A549 (cell line): ENCODE results near the gene UNC13A. TPM values are rescaled to one million over a fixed set of nuclear protein-coding genes. Genes with fewer than 3 reads are reported as not detected.

Experiments
- ATAC-seq, 2 experiments: fragments of 200-7000 bp in 1 of 2; fragments of >200 bp in 1 of 2; cut with Nextera tagmentation in 1 of 2; cut with Tn5 transposase in 1 of 2; 3 replicates each; pipeline versions ENCODE4 v1.8.0 to v1.9.1; 2018 to 2020; ENCODE audit warnings: mild to moderate bottlenecking in 1 of 2, moderate library complexity in 1 of 2
- CTCF ChIA-PET: fragments of 300-600 bp; sonication (Branson Sonifier 250); formaldehyde crosslinking; extraction: SDS; loops from one replicate; lab custom pipeline; 2021; ENCODE audit warnings: antibody characterized with exemption, inconsistent platforms; lab: Yijun Ruan, JAX
- POLR2A ChIA-PET: fragments of 350-600 bp; formaldehyde crosslinking; extraction: SDS; loops from one replicate; lab custom pipeline; 2021; ENCODE audit warnings: antibody characterized with exemption, inconsistent platforms; lab: Yijun Ruan, JAX
- DNase-seq, 2 experiments: peaks; one replicate each; pipeline versions ENCODE4 v3.0.0 to v3.0.0-alpha.2; 2011 to 2016; ENCODE audit warnings: low read depth in 1 of 2, low spot score in 1 of 2
- FAIRE-seq: peaks from 2 replicates; lab custom pipeline; 2011; peaks lifted over from hg19 to GRCh38; lab: Jason Lieb, UNC
- H3K27ac ChIP-seq, 2 experiments: fragments of >200 bp; sonication (Bioruptor Twin); formaldehyde crosslinking; 3 replicates each; pipeline ENCODE4 v1.5.1; 2016 to 2017
- H3K4me1 ChIP-seq: fragments of >200 bp; sonication (Bioruptor Twin); formaldehyde crosslinking; 3 replicates; pipeline ENCODE4 v1.6.1; 2016
- H3K4me2 ChIP-seq: fragments of >200 bp; sonication (Bioruptor Twin); formaldehyde crosslinking; 3 replicates; pipeline ENCODE4 v1.6.1; 2016
- H3K4me3 ChIP-seq: fragments of >200 bp; sonication (Bioruptor Twin); formaldehyde crosslinking; 3 replicates; pipeline ENCODE4 v1.5.1; 2016
- H3K9me3 ChIP-seq: fragments of >200 bp; sonication (Bioruptor Twin); formaldehyde crosslinking; 3 replicates; pipeline ENCODE4 v1.6.1; 2016
- BHLHE40 ChIP-seq: IDR thresholded peaks from 2 replicates; pipeline ENCODE4 v1.6.1; 2012; ENCODE audit warnings: low read depth, low read length, inconsistent platforms
- CBX2 ChIP-seq: fragments of 200-600 bp; sonication (generic); IDR thresholded peaks from 2 replicates; pipeline ENCODE4 v1.6.1; 2016; ENCODE audit warnings: low read depth, mild to moderate bottlenecking, borderline replicate concordance
- CBX8 ChIP-seq: fragments of 200-600 bp; sonication (generic); IDR thresholded peaks from 2 replicates; pipeline ENCODE4 v1.6.1; 2016
- CEBPB ChIP-seq, 2 experiments: fragments of >200 bp in 1 of 2; sonication (Bioruptor Twin) in 1 of 2; formaldehyde crosslinking in 1 of 2; IDR thresholded peaks; 2 replicates each; pipeline ENCODE4 v1.6.1; 2012 to 2016
- E2F6 ChIP-seq: IDR thresholded peaks from 2 replicates; pipeline ENCODE4 v1.6.1; 2012; ENCODE audit warnings: low read depth, borderline replicate concordance
- EHMT2 ChIP-seq: fragments of 200-600 bp; sonication (generic); IDR thresholded peaks from 2 replicates; pipeline ENCODE4 v1.6.1; 2016; ENCODE audit warnings: antibody characterized with exemption, low read depth, mild to moderate bottlenecking, moderate library complexity
- ELK1 ChIP-seq: fragments of 150-350 bp; IDR thresholded peaks from 2 replicates; pipeline ENCODE4 v1.6.1; 2014; ENCODE audit warnings: low read depth, mild to moderate bottlenecking, low read length
- EP300 ChIP-seq, 2 experiments: fragments of >200 bp; sonication (Bioruptor Twin); formaldehyde crosslinking; IDR thresholded peaks; 2 replicates in 1 of 2; 3 replicates in 1 of 2; pipeline ENCODE4 v1.6.1; 2016 to 2017
- FOSB ChIP-seq: fragments of 250-450 bp; sonication (Bioruptor Pico); IDR thresholded peaks from 2 replicates; pipeline ENCODE4 v1.5.0; 2020; ENCODE audit warnings: mild to moderate bottlenecking, moderate library complexity
- FOXS1 ChIP-seq: fragments of 250-450 bp; sonication (Bioruptor Pico); IDR thresholded peaks from 2 replicates; pipeline ENCODE4 v1.5.0; 2020; ENCODE audit warnings: mild to moderate bottlenecking, moderate library complexity
- GATA3 ChIP-seq: IDR thresholded peaks from 2 replicates; pipeline ENCODE4 v1.6.1; 2012; ENCODE audit warnings: borderline replicate concordance
- HOXB13 ChIP-seq: fragments of 250-450 bp; sonication (Bioruptor Pico); IDR thresholded peaks from 2 replicates; pipeline ENCODE4 v1.5.0; 2020; ENCODE audit warnings: low read depth, mild to moderate bottlenecking, moderate library complexity
- HOXB5 ChIP-seq: fragments of 250-450 bp; sonication (Bioruptor Pico); IDR thresholded peaks from 2 replicates; pipeline ENCODE4 v1.5.0; 2020; ENCODE audit warnings: mild to moderate bottlenecking, moderate library complexity
- JUN ChIP-seq, 2 experiments: fragments of >200 bp; sonication (Bioruptor Twin); formaldehyde crosslinking; IDR thresholded peaks; 2 replicates in 1 of 2; 3 replicates in 1 of 2; pipeline ENCODE4 v1.6.1; 2016 to 2017
- JUNB ChIP-seq: fragments of >200 bp; sonication (Bioruptor Twin); formaldehyde crosslinking; IDR thresholded peaks from 2 replicates; pipeline ENCODE4 v1.6.1; 2016
- MYC ChIP-seq: IDR thresholded peaks from 2 replicates; pipeline ENCODE4 v1.6.1; 2012; ENCODE audit warnings: mild to moderate bottlenecking, inconsistent platforms, low read length, improper control_type of control experiment, borderline replicate concordance
- NFE2L2 ChIP-seq: fragments of 150-350 bp; conservative IDR thresholded peaks from 2 replicates; pipeline ENCODE4 v1.6.1; 2014; ENCODE audit warnings: low read length
- NPAS2 ChIP-seq: fragments of 250-450 bp; sonication (Bioruptor Pico); IDR thresholded peaks from 2 replicates; pipeline ENCODE4 v1.8.0; 2022; ENCODE audit warnings: mild to moderate bottlenecking, moderate library complexity, borderline replicate concordance
- PBX3 ChIP-seq: IDR thresholded peaks from 2 replicates; pipeline ENCODE4 v1.6.1; 2012
- POLR2A ChIP-seq: IDR thresholded peaks from 2 replicates; pipeline ENCODE4 v1.6.1; 2012; ENCODE audit warnings: mild to moderate bottlenecking, low read length
- RARB ChIP-seq: fragments of 250-450 bp; sonication (Bioruptor Pico); IDR thresholded peaks from 2 replicates; pipeline ENCODE4 v1.8.0; 2021; ENCODE audit warnings: mild to moderate bottlenecking, moderate library complexity
- REST ChIP-seq: fragments of 200-600 bp; sonication (generic); IDR thresholded peaks from 2 replicates; pipeline ENCODE4 v1.6.1; 2016; ENCODE audit warnings: antibody characterized with exemption, mild to moderate bottlenecking, moderate library complexity
- RNF2 ChIP-seq: fragments of 200-600 bp; sonication (generic); IDR thresholded peaks from 2 replicates; pipeline ENCODE4 v1.6.1; 2016; ENCODE audit warnings: low read depth, mild to moderate bottlenecking, antibody characterized with exemption, moderate library complexity, borderline replicate concordance
- SMC3 ChIP-seq: fragments of >200 bp; sonication (Bioruptor Twin); formaldehyde crosslinking; IDR thresholded peaks from 3 replicates; pipeline ENCODE4 v1.6.1; 2018; ENCODE audit warnings: inconsistent platforms
- SREBF2 ChIP-seq: fragments of 450-650 bp; IDR thresholded peaks from 2 replicates; pipeline ENCODE4 v1.6.1; 2014; ENCODE audit warnings: mild to moderate bottlenecking, moderate library complexity
- TFCP2L1 ChIP-seq: fragments of 250-450 bp; sonication (Bioruptor Pico); IDR thresholded peaks from 2 replicates; pipeline ENCODE4 v1.5.0; 2021; ENCODE audit warnings: mild to moderate bottlenecking
- TP53 ChIP-seq: fragments of 250-450 bp; sonication (Bioruptor Pico); IDR thresholded peaks from 2 replicates; pipeline ENCODE4 v1.5.0; 2021; ENCODE audit warnings: mild to moderate bottlenecking, moderate library complexity
- USF2 ChIP-seq: fragments of 450-650 bp; IDR thresholded peaks from 2 replicates; pipeline ENCODE4 v1.6.1; 2014; ENCODE audit warnings: antibody characterized with exemption
- ZC3H11A ChIP-seq: fragments of 450-650 bp; IDR thresholded peaks from 2 replicates; pipeline ENCODE4 v1.6.1; 2014; ENCODE audit warnings: antibody characterized with exemption, mild to moderate bottlenecking
- ZNF302 ChIP-seq: fragments of 250-450 bp; sonication (Bioruptor Pico); IDR thresholded peaks from 2 replicates; pipeline ENCODE4 v1.9.0; 2021; ENCODE audit warnings: inconsistent platforms, mild to moderate bottlenecking, moderate library complexity
- ZSCAN20 ChIP-seq: fragments of 250-450 bp; sonication (Bioruptor Pico); IDR thresholded peaks from 2 replicates; pipeline ENCODE4 v1.8.0; 2022; ENCODE audit warnings: mild to moderate bottlenecking, moderate library complexity
- WGBS: methylation state at CpG from one replicate; pipeline ENCODE4 v1.1.6; 2017; ENCODE audit errors: missing lambda C conversion rate; 5-methylcytosine and 5-hydroxymethylcytosine counted together
- polyA plus RNA-seq, 4 experiments: library from polyadenylated mRNA; depleted of rRNA in 3 of 4; stranded (reverse); fragments of >200 nt; fragmentation: RNase III in 1 of 4; extraction: RNeasy Plus Mini Kit Qiagen cat#74134 plus additional on column Dnase treatment in 1 of 4; gene quantifications; 2 replicates in 3 of 4; 3 replicates in 1 of 4; pipeline ENCODE4 v1.2.3, GENCODE V29; 2011 to 2017

UNC13A gene
- polyA plus RNA-seq, 2 of the 4 experiments (the other 2 are of a cell fraction) = 3.1 to 4.2 TPM

- Histone ChIP-seq H3K27ac (no peak overlapping the region), H3K4me2 (no peak overlapping the region), H3K4me3 (no peak overlapping the region), H3K4me1 (no peaks in the 10 kb centered on the region), H3K9me3 (no peaks in the 10 kb centered on the region)
- FAIRE-seq = no peak
- 61% methylated on average over 2 of the region's 2 CpGs for WGBS
- ATAC-seq = no peak
- TF ChIP-seq SMC3 = no peak
- TF ChIP-seq CEBPB (IDR thresholded peaks at IDR 0.05) = no peak
- no peak for TF ChIP-seq USF2
- TF ChIP-seq ELK1 = no peak
- TF ChIP-seq FOSB (CRISPR knock-in tag) = no peak
- TF ChIP-seq NFE2L2 = no peak
- TF ChIP-seq GATA3 = no peak
- TF ChIP-seq E2F6 = no peak
- TF ChIP-seq HOXB13 (CRISPR knock-in tag) = no peak
- TF ChIP-seq NPAS2 (CRISPR knock-in tag) = no peak
- TF ChIP-seq JUN (IDR thresholded peaks at IDR 0.05) = no peak
- no peak for TF ChIP-seq PBX3
- no peak for TF ChIP-seq BHLHE40
- no peak for TF ChIP-seq EP300 (IDR thresholded peaks at IDR 0.05)
- TF ChIP-seq CBX2 = no peak
- no peak for TF ChIP-seq ZC3H11A
- no peak for TF ChIP-seq TFCP2L1 (CRISPR knock-in tag)
- TF ChIP-seq HOXB5 = no peak
- ChIA-PET POLR2A (no interaction called here), CTCF (no interaction called here)
- DNase-seq = no peak
Measured at GRCh38 chr19:17695198-17695597, 7.0 kb upstream of the UNC13A start.

- Histone ChIP-seq H3K4me2 (no peak overlapping the region), H3K9me3 (no peaks in the 10 kb centered on the region), H3K4me3 (no peak overlapping the region), H3K27ac (no peak overlapping the region), H3K4me1 (peaks cover 10% of the 10 kb centered on the region; the same call in 2 of the 3 replicates)
- no peak for DNase-seq
- TF ChIP-seq MYC = no peak
- no peak for TF ChIP-seq TFCP2L1 (CRISPR knock-in tag)
- TF ChIP-seq REST = no peak
- TF ChIP-seq RARB = no peak
- TF ChIP-seq NFE2L2 = no peak
- no peak for TF ChIP-seq TP53 (CRISPR knock-in tag)
- no peak for TF ChIP-seq EP300 (IDR thresholded peaks at IDR 0.05)
- no peak for TF ChIP-seq FOSB (CRISPR knock-in tag)
- TF ChIP-seq POLR2A = no peak
- TF ChIP-seq FOXS1 (CRISPR knock-in tag) = no peak
- no peak for TF ChIP-seq ELK1
- TF ChIP-seq JUNB = no peak
- no peak for TF ChIP-seq CBX8
- no peak for TF ChIP-seq ZNF302 (CRISPR knock-in tag)
- TF ChIP-seq SREBF2 = no peak
- TF ChIP-seq ZSCAN20 (CRISPR knock-in tag) = no peak
- no peak for TF ChIP-seq EHMT2
- TF ChIP-seq RNF2 = no peak
- ATAC-seq = no peak
- 77% methylated on average over 4 of the region's 4 CpGs for WGBS
- ChIA-PET CTCF (interaction anchor here (1.3 kb wide), 1 partner anchor 74 kb away, joined by 7 read pairs; no protein-coding TSS in a partner anchor), POLR2A (no interaction called here)
- FAIRE-seq = no peak
Measured at GRCh38 chr19:17692566-17692965, 4.4 kb upstream of the UNC13A start.
